Lung (tissue), 12 donors: ENCODE measurements around the gene ANKS1B. TPM values are rescaled to one million over a fixed set of nuclear protein-coding genes. Genes with fewer than 3 reads are reported as not detected.

Experiments used
- ATAC-seq: fragments of 200-7000 bp; cut with Tn5 transposase; one replicate; pipeline ENCODE4 v1.9.1; 2020; ENCODE audit warnings: moderate number of reproducible peaks; ENCODE audit not compliant: insufficient read depth, low FRiP score
- DNase-seq, 3 donors: peaks; one replicate each; pipeline ENCODE4 v3.0.0-alpha.2; 2013 to 2017
- H3K27ac ChIP-seq, 2 donors: one replicate each; pipeline ENCODE4 v1.5.1; 2013; ENCODE audit warnings: mild to moderate bottlenecking in 2 of 2, moderate library complexity in 2 of 2, control low read depth in 1 of 2, inconsistent platforms in 1 of 2, low read depth in 1 of 2, low read length in 1 of 2
- H3K27me3 ChIP-seq, 3 donors: one replicate each; pipeline ENCODE4 v1.5.1; 2013; ENCODE audit warnings: low read length in 2 of 3; ENCODE audit not compliant: control insufficient read depth in 3 of 3, insufficient read depth in 3 of 3
- H3K36me3 ChIP-seq, 4 donors: one replicate each; pipeline ENCODE4 v1.5.1; 2013; ENCODE audit warnings: low read length in 4 of 4, mild to moderate bottlenecking in 1 of 4, moderate library complexity in 1 of 4; ENCODE audit not compliant: control insufficient read depth in 4 of 4, insufficient read depth in 4 of 4
- H3K4me1 ChIP-seq, 5 donors: one replicate each; pipeline ENCODE4 v1.5.1; 2013; ENCODE audit warnings: low read length in 5 of 5, mild to moderate bottlenecking in 2 of 5, moderate library complexity in 1 of 5; ENCODE audit not compliant: control insufficient read depth in 5 of 5, insufficient read depth in 5 of 5
- H3K4me3 ChIP-seq: one replicate; pipeline ENCODE4 v1.5.1; 2013; ENCODE audit warnings: mild to moderate bottlenecking, control low read depth, moderate library complexity
- H3K9ac ChIP-seq, 2 donors: one replicate each; pipeline ENCODE4 v1.5.1; 2013; ENCODE audit warnings: low read length in 2 of 2, control low read depth in 1 of 2; ENCODE audit not compliant: insufficient read depth in 1 of 2
- H3K9me3 ChIP-seq, 4 donors: one replicate each; pipeline ENCODE4 v1.5.1; 2013; ENCODE audit warnings: low read length in 3 of 4, mild to moderate bottlenecking in 1 of 4, moderate library complexity in 1 of 4; ENCODE audit not compliant: control insufficient read depth in 4 of 4, insufficient read depth in 3 of 4
- WGBS, 2 donors: extraction: QIAGEN DNeasy Blood & Tissue Kit; methylation state at CpG; one replicate each; pipeline ENCODE4 v1.1.7; 2013; 5-methylcytosine and 5-hydroxymethylcytosine counted together
- polyA plus RNA-seq, 2 donors: library from polyadenylated mRNA; stranded (reverse); fragments of 200-250 nt; gene quantifications; one replicate each; pipeline ENCODE4 v1.2.1, GENCODE V29; 2013
- total RNA-seq, 2 donors: library from RNA; depleted of rRNA in 1 of 2; stranded (reverse); fragments of >200 nt in 1 of 2; gene quantifications; one replicate each; pipeline ENCODE4 v1.2.1, GENCODE V29; 2014 to 2021
- TF ChIP-seq, protein P1 (sequence below): IDR thresholded peaks from 2 replicates; pipeline ENCODE4 v1.5.1; 2012; ENCODE audit warnings: mild to moderate bottlenecking; ENCODE audit errors: control extremely low read depth, extremely low read depth
- donor health status: control.
- donor health status: control.
- donor health status: Bipolar disorder and iron deficiency.
- donor health status: healthy.
- donor health status: DM: yes; HTN: yes; CAD: no.

The ANKS1B gene
- total and polyA plus RNA-seq, 4 donors = 0.32 to 10.3 (median 3.7) TPM

GRCh38 chr12:98830657-98831056 lies 1154.1 kb downstream of the ANKS1B start:
- ATAC-seq = no peak

DNA sequence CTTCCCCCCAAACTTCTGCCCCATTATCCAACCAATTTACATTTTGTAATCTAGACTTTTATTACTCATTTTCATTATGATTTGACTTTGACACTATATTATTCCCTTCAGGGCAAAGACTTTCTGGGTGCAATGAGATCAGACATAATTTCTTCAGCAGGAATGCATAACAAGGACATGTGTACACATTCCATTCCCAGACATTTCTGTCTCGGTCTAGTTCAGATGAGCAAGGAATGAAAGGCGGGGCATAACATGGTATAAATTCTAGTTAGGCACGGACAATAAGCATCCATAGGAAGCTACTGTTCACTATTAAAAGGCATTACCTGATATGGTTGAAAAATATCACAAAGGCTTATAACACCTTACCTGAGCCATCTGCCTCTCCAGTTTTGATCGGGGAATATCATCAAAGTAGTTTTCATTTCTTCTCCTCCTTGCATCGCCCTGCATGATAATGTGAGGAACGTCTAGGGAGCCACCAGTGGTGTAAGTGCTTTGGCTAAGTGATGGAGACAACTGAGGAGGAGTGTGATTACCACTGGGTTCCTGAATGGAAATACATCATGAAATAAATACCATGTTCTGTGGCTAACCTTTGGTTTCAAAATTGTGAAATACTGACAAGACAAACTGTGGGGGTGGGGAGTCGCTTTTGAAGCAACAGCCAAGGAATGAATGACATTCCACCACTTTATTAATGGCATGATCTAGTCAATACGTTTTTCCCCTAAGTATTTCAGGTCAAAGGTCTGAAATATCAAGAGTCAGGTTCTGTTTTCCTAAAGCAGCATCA lies 1155.7 kb downstream of the ANKS1B start:
- H3K9me3 ChIP-seq = no peaks in the 10 kb centered on the region
- no peaks in the 10 kb centered on the region for H3K4me1 ChIP-seq
- H3K4me3 ChIP-seq = no peak overlapping the region
- H3K9ac ChIP-seq = no peak overlapping the region
- DNase-seq = no peak
- H3K36me3 ChIP-seq = no peaks in the 10 kb centered on the region
- no peak for ATAC-seq
- no peak overlapping the region for H3K27ac ChIP-seq
- WGBS, 2 donors = 79 to 86% methylated on average over 8 of the region's 8 CpGs
- TF ChIP-seq, protein P1, sequence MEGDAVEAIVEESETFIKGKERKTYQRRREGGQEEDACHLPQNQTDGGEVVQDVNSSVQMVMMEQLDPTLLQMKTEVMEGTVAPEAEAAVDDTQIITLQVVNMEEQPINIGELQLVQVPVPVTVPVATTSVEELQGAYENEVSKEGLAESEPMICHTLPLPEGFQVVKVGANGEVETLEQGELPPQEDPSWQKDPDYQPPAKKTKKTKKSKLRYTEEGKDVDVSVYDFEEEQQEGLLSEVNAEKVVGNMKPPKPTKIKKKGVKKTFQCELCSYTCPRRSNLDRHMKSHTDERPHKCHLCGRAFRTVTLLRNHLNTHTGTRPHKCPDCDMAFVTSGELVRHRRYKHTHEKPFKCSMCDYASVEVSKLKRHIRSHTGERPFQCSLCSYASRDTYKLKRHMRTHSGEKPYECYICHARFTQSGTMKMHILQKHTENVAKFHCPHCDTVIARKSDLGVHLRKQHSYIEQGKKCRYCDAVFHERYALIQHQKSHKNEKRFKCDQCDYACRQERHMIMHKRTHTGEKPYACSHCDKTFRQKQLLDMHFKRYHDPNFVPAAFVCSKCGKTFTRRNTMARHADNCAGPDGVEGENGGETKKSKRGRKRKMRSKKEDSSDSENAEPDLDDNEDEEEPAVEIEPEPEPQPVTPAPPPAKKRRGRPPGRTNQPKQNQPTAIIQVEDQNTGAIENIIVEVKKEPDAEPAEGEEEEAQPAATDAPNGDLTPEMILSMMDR = no peak
- no peaks in the 10 kb centered on the region for H3K27me3 ChIP-seq

More at GRCh38 chr12:98830657-98831056, 1154.1 kb downstream of the ANKS1B start:
- WGBS, 2 donors = 87 to 90% methylated on average over 7 of the region's 7 CpGs
- no peaks in the 10 kb centered on the region for H3K36me3 ChIP-seq
- no peak overlapping the region for H3K4me3 ChIP-seq
- TF ChIP-seq, protein P1 = no peak
- H3K27me3 ChIP-seq = no peaks in the 10 kb centered on the region
- H3K9ac ChIP-seq = no peak overlapping the region
- no peak for DNase-seq
- H3K4me1 ChIP-seq = no peaks in the 10 kb centered on the region
- H3K27ac ChIP-seq = no peak overlapping the region
- no peaks in the 10 kb centered on the region for H3K9me3 ChIP-seq

GRCh38 chr12:98823012-98823411 lies 1161.7 kb downstream of the ANKS1B start:
- H3K4me1 ChIP-seq = peaks cover 0 to 41% (median 0%) of the 10 kb centered on the region in 5 donors
- H3K4me3 ChIP-seq = no peak overlapping the region
- 57 to 85% methylated on average over 5 of the region's 5 CpGs for WGBS, 2 donors
- no peak overlapping the region for H3K9ac ChIP-seq
- DNase-seq = no peak
- no peaks in the 10 kb centered on the region for H3K9me3 ChIP-seq
- no peaks in the 10 kb centered on the region for H3K36me3 ChIP-seq
- TF ChIP-seq, protein P1 = no peak
- H3K27me3 ChIP-seq = no peaks in the 10 kb centered on the region
- H3K27ac ChIP-seq = no peak overlapping the region
- ATAC-seq = no peak
